Measurements from ENCODE around the gene UGT1A1.

DNA sequence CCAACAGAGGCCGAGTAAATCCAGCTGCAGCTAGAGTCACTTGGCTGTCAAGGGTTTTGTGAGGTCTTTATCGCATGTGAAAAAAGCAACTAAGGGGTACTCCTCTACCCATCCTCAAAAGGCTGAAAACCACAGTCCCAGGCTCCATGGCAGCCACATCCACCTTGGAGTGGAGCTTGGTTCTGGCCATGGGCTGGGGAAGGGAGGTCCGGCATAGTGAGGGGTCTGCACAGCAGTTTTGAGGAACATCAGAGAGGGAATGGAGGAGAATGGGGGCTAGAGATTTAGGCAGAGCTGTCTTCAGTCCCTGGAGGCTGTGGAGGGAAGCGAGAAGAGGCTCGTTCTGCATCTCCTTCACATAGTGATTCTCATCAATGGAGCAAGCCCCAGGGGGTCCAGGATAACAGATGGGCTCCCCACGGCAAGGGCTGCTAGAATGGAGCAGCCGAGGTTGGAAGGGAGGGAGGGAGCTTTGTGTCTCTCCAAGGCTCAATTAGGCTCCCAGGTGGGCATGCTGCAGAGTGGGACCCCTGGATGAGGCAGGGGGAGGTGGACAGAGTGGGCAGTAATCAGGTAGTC, 39.1 kb downstream of the UGT1A1 start:
- no peak for TF ChIP-seq CTCF (IDR thresholded peaks at IDR 0.05)
- no peak for TF ChIP-seq POLR2AphosphoS5 (IDR thresholded peaks at IDR 0.05)

Data from prostate gland (tissue), 2 donors.